ENCODE data around the gene NPAS2. TPM values are rescaled to one million over a fixed set of nuclear protein-coding genes. Genes with fewer than 3 reads are reported as not detected.

The NPAS2 gene
- total RNA-seq, 5 donors from 2014 or later (not counting 1 experiment from before 2014, with no cell fraction given), result 3.5 to 9.5 (median 4.4) TPM

GRCh38 chr2:100940766-100941645 is 121.1 kb downstream of the NPAS2 start:
- H3K36me3 Mint-ChIP-seq, result no peaks in the 10 kb centered on the region
- DNase-seq (peak in 2 of 35 experiments; percentile 8 to 13), ATAC-seq (replicated peaks in 1 of 4) (peak in 3 of 4 experiments; percentile 25 to 49 (median 41))
- CTCF ChIA-PET, result no interaction called here
- peak overlapping the region; percentile 52 for H3K27ac ChIP-seq (ENCODE audit: low read length)
- H3K36me3 ChIP-seq (ENCODE audit: control insufficient read depth in 2 of 2, extremely low read depth in 1 of 2, insufficient read depth in 1 of 2, low read length in 1 of 2), result peaks cover 0 to 4% of the 10 kb centered on the region in 2 donors
- peak overlapping the region; percentile 88 to 94 for H3K27ac Mint-ChIP-seq
- POLR2A ChIA-PET, result interaction anchor here in 1 of 2 donors (0.6 to 1.3 kb wide), 2 partner anchors 8 to 16 kb away, joined by 3 read pairs; no protein-coding TSS in a partner anchor
- H3K9me3 Mint-ChIP-seq, result no peaks in the 10 kb centered on the region
- H3K4me3 Mint-ChIP-seq, result peak overlapping the region; percentile 73 to 88 (median 75)
- peaks cover 0 to under 1% of the 10 kb centered on the region in 2 donors for H3K27me3 Mint-ChIP-seq
- H3K4me1 Mint-ChIP-seq, result peaks cover 25 to 26% (median 26%) of the 10 kb centered on the region in 3 donors
- H3K27me3 ChIP-seq (replicated peaks in 1 of 2; ENCODE audit: control insufficient read depth in 2 of 2, extremely low read depth in 1 of 2, insufficient read depth in 2 of 2, low read length in 1 of 2), result no peaks in the 10 kb centered on the region
- H3K4me3 ChIP-seq (ENCODE audit: control insufficient read depth in 1 of 2, extremely low read depth in 1 of 2, low read length in 1 of 2), result peak overlapping the region in 1 of 2 donors; percentile 15
- H3K4me1 ChIP-seq (ENCODE audit: control insufficient read depth in 1 of 2, extremely low read depth in 1 of 2, insufficient read depth in 2 of 2, low read length in 2 of 2), result peaks cover 3 to 20% of the 10 kb centered on the region in 2 experiments
- no peaks in the 10 kb centered on the region for H3K9me3 ChIP-seq
- WGBS (ENCODE audit: insufficient coverage), result 88% methylated on average over 7 of the region's 14 CpGs

- WGBS (ENCODE audit: insufficient coverage), result 66% methylated on average over 7 of the region's 10 CpGs
- Mint-ChIP-seq H3K4me1 (peaks cover 28 to 33% (median 31%) of the 10 kb centered on the region in 3 donors), H3K4me3 (peak overlapping the region; percentile 73 to 88 (median 75)), H3K27me3 (peaks cover 3 to 8% of the 10 kb centered on the region in 2 donors), H3K9me3 (no peaks in the 10 kb centered on the region), H3K27ac (peak overlapping the region; percentile 88 to 94), H3K36me3 (no peaks in the 10 kb centered on the region)
- Histone ChIP-seq H3K36me3 (ENCODE audit: control insufficient read depth in 2 of 2, extremely low read depth in 1 of 2, insufficient read depth in 1 of 2, low read length in 1 of 2) (peaks cover 0 to 4% of the 10 kb centered on the region in 2 donors), H3K27me3 (replicated peaks in 1 of 2; ENCODE audit: control insufficient read depth in 2 of 2, extremely low read depth in 1 of 2, insufficient read depth in 2 of 2, low read length in 1 of 2) (no peaks in the 10 kb centered on the region), H3K4me3 (ENCODE audit: control insufficient read depth in 1 of 2, extremely low read depth in 1 of 2, low read length in 1 of 2) (peak overlapping the region in 1 of 2 donors; percentile 15), H3K27ac (ENCODE audit: low read length) (peak overlapping the region; percentile 52), H3K4me1 (ENCODE audit: control insufficient read depth in 1 of 2, extremely low read depth in 1 of 2, insufficient read depth in 2 of 2, low read length in 2 of 2) (peaks cover 3 to 20% of the 10 kb centered on the region in 2 experiments), H3K9me3 (no peaks in the 10 kb centered on the region)
- CTCF ChIA-PET, result no interaction called here
- DNase-seq (peak in 1 of 35 experiments; percentile 22), ATAC-seq (replicated peaks in 1 of 4) (peak; percentile 36 to 70 (median 64))
- POLR2A ChIA-PET, result interaction anchor here (0.6 to 1.3 kb wide), 3 partner anchors 17 to 359 kb away, joined by 3 to 4 read pairs (median 3); no protein-coding TSS in a partner anchor
Observed at GRCh38 chr2:100941646-100942240, 121.8 kb downstream of the NPAS2 start.

- no peak overlapping the region for H3K4me3 Mint-ChIP-seq
- no peaks in the 10 kb centered on the region for H3K9me3 ChIP-seq
- no peaks in the 10 kb centered on the region for H3K36me3 Mint-ChIP-seq
- H3K27ac ChIP-seq (ENCODE audit: low read length), result no peak overlapping the region
- H3K27me3 Mint-ChIP-seq, result peaks cover 5 to 10% of the 10 kb centered on the region in 2 donors
- peaks cover 28 to 35% (median 31%) of the 10 kb centered on the region in 3 donors for H3K4me1 Mint-ChIP-seq
- DNase-seq, result no peak
- peaks cover 0 to 4% of the 10 kb centered on the region in 2 donors for H3K36me3 ChIP-seq (ENCODE audit: control insufficient read depth in 2 of 2, extremely low read depth in 1 of 2, insufficient read depth in 1 of 2, low read length in 1 of 2)
- no peaks in the 10 kb centered on the region for H3K27me3 ChIP-seq (replicated peaks in 1 of 2; ENCODE audit: control insufficient read depth in 2 of 2, extremely low read depth in 1 of 2, insufficient read depth in 2 of 2, low read length in 1 of 2)
- POLR2A ChIA-PET, result no interaction called here
- 92% methylated on average over 17 of the region's 19 CpGs for WGBS (ENCODE audit: insufficient coverage)
- ATAC-seq (replicated peaks in 1 of 4), result no peak
- H3K27ac Mint-ChIP-seq, result no peak overlapping the region
- CTCF ChIA-PET, result no interaction called here
- H3K4me1 ChIP-seq (ENCODE audit: control insufficient read depth in 1 of 2, extremely low read depth in 1 of 2, insufficient read depth in 2 of 2, low read length in 2 of 2), result peaks cover 3 to 20% of the 10 kb centered on the region in 2 experiments
- no peaks in the 10 kb centered on the region for H3K9me3 Mint-ChIP-seq
- no peak overlapping the region for H3K4me3 ChIP-seq (ENCODE audit: control insufficient read depth in 1 of 2, extremely low read depth in 1 of 2, low read length in 1 of 2)
Observed at GRCh38 chr2:100944617-100945432, 124.9 kb downstream of the NPAS2 start.

DNA sequence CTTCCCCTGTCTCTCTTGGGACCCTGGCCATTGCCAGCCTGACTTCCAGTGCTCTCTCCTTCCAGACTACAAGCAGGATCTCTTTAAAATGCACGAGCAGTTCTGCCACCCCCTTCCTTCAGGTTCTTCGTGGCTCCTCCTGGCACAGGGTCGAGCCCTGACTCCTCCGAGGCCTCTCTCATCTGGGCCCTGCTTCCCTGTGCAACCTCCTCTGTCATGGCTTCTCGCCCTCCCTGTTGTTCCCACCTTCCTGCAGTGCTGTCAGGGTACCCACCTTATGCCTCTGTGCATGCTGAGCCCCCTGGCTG is 125.4 kb downstream of the NPAS2 start:
- Histone ChIP-seq H3K36me3 (ENCODE audit: control insufficient read depth in 2 of 2, extremely low read depth in 1 of 2, insufficient read depth in 1 of 2, low read length in 1 of 2) (peaks cover 0 to 4% of the 10 kb centered on the region in 2 donors), H3K4me3 (ENCODE audit: control insufficient read depth in 1 of 2, extremely low read depth in 1 of 2, low read length in 1 of 2) (no peak overlapping the region), H3K27me3 (replicated peaks in 1 of 2; ENCODE audit: control insufficient read depth in 2 of 2, extremely low read depth in 1 of 2, insufficient read depth in 2 of 2, low read length in 1 of 2) (no peaks in the 10 kb centered on the region), H3K27ac (ENCODE audit: low read length) (no peak overlapping the region), H3K9me3 (no peaks in the 10 kb centered on the region), H3K4me1 (ENCODE audit: control insufficient read depth in 1 of 2, extremely low read depth in 1 of 2, insufficient read depth in 2 of 2, low read length in 2 of 2) (peaks cover 3 to 19% of the 10 kb centered on the region in 2 experiments)
- CTCF ChIA-PET, result no interaction called here
- WGBS (ENCODE audit: insufficient coverage), result 61% methylated on average over 4 of the region's 5 CpGs
- Mint-ChIP-seq H3K4me1 (peaks cover 24 to 33% (median 27%) of the 10 kb centered on the region in 3 donors), H3K36me3 (no peaks in the 10 kb centered on the region), H3K4me3 (no peak overlapping the region), H3K27ac (no peak overlapping the region), H3K9me3 (no peaks in the 10 kb centered on the region), H3K27me3 (peaks cover 5 to 10% of the 10 kb centered on the region in 2 donors)
- POLR2A ChIA-PET, result no interaction called here
- no peak for ATAC-seq (replicated peaks in 1 of 4)
- no peak for DNase-seq

DNA sequence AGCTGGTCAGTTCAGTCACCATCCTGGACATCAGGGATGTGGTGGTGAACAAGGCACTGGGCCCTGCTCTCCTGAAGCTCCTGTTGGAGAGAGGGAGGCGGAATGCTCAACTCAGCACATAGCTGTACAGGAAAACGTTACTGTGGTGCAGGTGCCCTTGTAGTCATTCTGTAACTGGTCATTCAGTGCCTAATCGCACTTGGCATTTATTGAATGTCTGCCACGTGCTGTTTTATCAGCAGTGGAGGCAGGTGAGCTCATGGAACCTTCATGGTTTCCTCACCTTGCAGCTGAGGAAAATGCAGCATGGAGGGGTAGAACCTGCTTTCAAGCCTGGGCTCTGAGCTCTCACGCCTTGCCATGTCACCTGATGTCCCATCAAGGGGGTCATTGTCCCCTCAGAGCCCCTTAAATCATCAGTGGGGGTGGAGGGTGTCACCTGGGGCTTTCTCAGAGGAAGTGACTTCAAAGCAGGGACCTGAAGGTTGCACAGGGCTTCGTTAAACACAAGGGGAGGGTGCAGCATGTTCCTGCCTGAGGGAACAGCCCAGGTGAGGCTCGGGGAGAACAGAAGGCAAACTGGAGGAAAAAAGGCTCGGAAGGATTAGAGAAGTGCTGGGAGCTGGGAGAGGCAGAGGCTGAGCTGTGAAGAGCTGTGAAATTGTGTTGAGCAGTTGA is 126.1 kb downstream of the NPAS2 start:
- no peaks in the 10 kb centered on the region for H3K27me3 ChIP-seq (replicated peaks in 1 of 2; ENCODE audit: control insufficient read depth in 2 of 2, extremely low read depth in 1 of 2, insufficient read depth in 2 of 2, low read length in 1 of 2)
- H3K4me1 ChIP-seq (ENCODE audit: control insufficient read depth in 1 of 2, extremely low read depth in 1 of 2, insufficient read depth in 2 of 2, low read length in 2 of 2), result peaks cover 3 to 12% of the 10 kb centered on the region in 2 experiments
- no peak overlapping the region for H3K4me3 ChIP-seq (ENCODE audit: control insufficient read depth in 1 of 2, extremely low read depth in 1 of 2, low read length in 1 of 2)
- ATAC-seq (replicated peaks in 1 of 4) (no peak), DNase-seq (no peak)
- Mint-ChIP-seq H3K36me3 (no peaks in the 10 kb centered on the region), H3K27ac (no peak overlapping the region), H3K9me3 (no peaks in the 10 kb centered on the region), H3K27me3 (peaks cover 5 to 10% of the 10 kb centered on the region in 2 donors), H3K4me3 (no peak overlapping the region), H3K4me1 (peaks cover 17 to 29% (median 21%) of the 10 kb centered on the region in 3 donors)
- no peaks in the 10 kb centered on the region for H3K9me3 ChIP-seq
- ChIA-PET CTCF (interaction anchor here in 1 of 2 donors (0.6 kb wide), 1 partner anchor 654 kb away, joined by 3 read pairs; no protein-coding TSS in a partner anchor), POLR2A (no interaction called here)
- peaks cover 0 to 4% of the 10 kb centered on the region in 2 donors for H3K36me3 ChIP-seq (ENCODE audit: control insufficient read depth in 2 of 2, extremely low read depth in 1 of 2, insufficient read depth in 1 of 2, low read length in 1 of 2)
- H3K27ac ChIP-seq (ENCODE audit: low read length), result no peak overlapping the region
- WGBS (ENCODE audit: insufficient coverage), result 55% methylated on average over 7 of the region's 8 CpGs

All from T-cell (primary cell).